ENCODE data around the gene TMEM51.

GRCh38 chr1:15186846-15187151 lies 33.3 kb downstream of the TMEM51 start:
- TF ChIP-seq ZC3H8 (IDR thresholded peaks at IDR 0.05) (no peak), ETS1 (conservative IDR thresholded peaks at IDR 0.05; ENCODE audit: control insufficient read depth, low read depth, low read length) (no peak), ZKSCAN1 (IDR thresholded peaks at IDR 0.05; ENCODE audit: low read depth, low read length) (no peak), SP2 (IDR thresholded peaks at IDR 0.05; ENCODE audit: extremely low read depth, low read depth, low read length, poor library complexity, severe bottlenecking) (no peak), IRF2 (CRISPR knock-in tag; IDR thresholded peaks at IDR 0.05) (no peak), CTCF (IDR thresholded peaks at IDR 0.05 in 2 of 3, conservative IDR thresholded peaks at IDR 0.05 in 1 of 3; ENCODE audit: insufficient read depth in 2 of 3, low read depth in 1 of 3, low read length in 3 of 3) (no peak), POLR2A (conservative IDR thresholded peaks at IDR 0.05) (no peak), FOXM1 (IDR thresholded peaks at IDR 0.05; ENCODE audit: low read depth) (no peak), FOXM1 (CRISPR knock-in tag; IDR thresholded peaks at IDR 0.05; ENCODE audit: low read depth) (no peak), AFF4 (CRISPR knock-in tag; IDR thresholded peaks at IDR 0.05) (no peak)
